K562 (cell line): Measurements from ENCODE around the gene SLC25A44. TPM values are rescaled to one million over a fixed set of nuclear protein-coding genes. Genes with fewer than 3 reads are reported as not detected.
A peak's percentile ranks its signal among the peaks of the same experiment; 100 is the strongest.

Experiments used
- ATAC-seq: fragments of 200-7000 bp; cut with Tn5 transposase; 3 replicates; pipeline ENCODE4 v1.9.1; 2020; ENCODE audit warnings: moderate library complexity
- Bru-seq: library from RNA; stranded (reverse); fragments of 400-500 nt; gene quantifications from one replicate; lab custom pipeline; 2021; lab: Mats Ljungman, UMichigan
- BruChase-seq, 2 experiments: library from RNA; stranded (reverse); fragments of 400-500 nt; gene quantifications; one replicate each; lab custom pipeline; 2021; lab: Mats Ljungman, UMichigan
- BruUV-seq: library from RNA; stranded (reverse); fragments of 400-500 nt; replicated peaks from 2 replicates; lab custom pipeline; 2021; lab: Mats Ljungman, UMichigan
- CTCF ChIA-PET: fragments of 300-600 bp; formaldehyde crosslinking; extraction: SDS; loops from one replicate; lab custom pipeline; 2021; ENCODE audit warnings: low intra/inter-chr PET ratio; lab: Yijun Ruan, JAX
- POLR2A ChIA-PET: fragments of 300-600, 350-650 bp; sonication (Branson Sonifier 250); formaldehyde crosslinking; extraction: SDS; loops from one replicate; lab custom pipeline; 2021; ENCODE audit warnings: antibody characterized with exemption, inconsistent platforms; lab: Yijun Ruan, JAX
- DNase-seq, 4 experiments: peaks; one replicate each; pipeline versions ENCODE4 v3.0.0 to v3.0.0-alpha.2; 2011 to 2018; ENCODE audit warnings: low spot score in 3 of 4, mixed read lengths in 3 of 4; ENCODE audit errors: extremely low read depth in 1 of 4
- FAIRE-seq: peaks from 2 replicates; lab custom pipeline; 2011; peaks lifted over from hg19 to GRCh38; lab: Jason Lieb, UNC
- H2AFZ ChIP-seq: 2 replicates; pipeline ENCODE4 v1.6.0; 2011; ENCODE audit warnings: low read depth, low read length, control low read depth, inconsistent platforms
- H3K27ac ChIP-seq: fragments of 200-600 bp; 3 replicates; pipeline ENCODE4 v1.8.0; 2011; ENCODE audit warnings: low read depth, mild to moderate bottlenecking, control low read depth, inconsistent platforms, low read length, moderate library complexity, mixed read lengths; ENCODE audit errors: extremely low read depth
- H3K27me3 ChIP-seq, 2 experiments: fragments of 300-600 bp in 1 of 2; 2 replicates in 1 of 2; 3 replicates in 1 of 2; pipeline versions ENCODE4 v1.6.0 to v1.8.0; 2011; ENCODE audit warnings: inconsistent platforms in 2 of 2, low read length in 2 of 2, mild to moderate bottlenecking in 1 of 2, mixed read lengths in 1 of 2, moderate library complexity in 1 of 2; ENCODE audit not compliant: control insufficient read depth in 2 of 2, insufficient read depth in 2 of 2
- H3K36me3 ChIP-seq: fragments of 300-600 bp; 3 replicates; pipeline ENCODE4 v1.8.0; 2011; ENCODE audit warnings: mild to moderate bottlenecking, low read length, inconsistent platforms; ENCODE audit not compliant: control insufficient read depth, insufficient read depth
- H3K4me1 ChIP-seq, 2 experiments: fragments of 200-600 bp in 1 of 2; replicated peaks in 1 of 2; 2 replicates in 1 of 2; 3 replicates in 1 of 2; pipeline versions ENCODE4 v1.5.1 to v1.8.0; 2011; ENCODE audit warnings: inconsistent platforms in 2 of 2, low read length in 2 of 2, mild to moderate bottlenecking in 1 of 2, mixed read lengths in 1 of 2, moderate library complexity in 1 of 2; ENCODE audit not compliant: control insufficient read depth in 2 of 2, insufficient read depth in 2 of 2
- H3K4me2 ChIP-seq: 2 replicates; pipeline ENCODE4 v1.6.1; 2011; ENCODE audit warnings: low read length, control low read depth, inconsistent platforms, mixed read lengths; ENCODE audit not compliant: insufficient read depth
- H3K4me3 ChIP-seq: fragments of 200-600 bp; sonication (generic), shearing (Covaris generic); 2 replicates; pipeline ENCODE4 v1.5.1; 2016; ENCODE audit warnings: control low read depth, inconsistent platforms
- H3K79me2 ChIP-seq: fragments of 200-600 bp; 3 replicates; pipeline ENCODE4 v1.8.0; 2011; ENCODE audit warnings: low read length, inconsistent platforms; ENCODE audit not compliant: control insufficient read depth, insufficient read depth
- H3K9ac ChIP-seq, 2 experiments: 2 replicates each; pipeline versions ENCODE4 v1.6.0 to v1.6.1; 2011; ENCODE audit warnings: low read depth in 2 of 2, low read length in 2 of 2, control low read depth in 1 of 2, inconsistent platforms in 1 of 2, mild to moderate bottlenecking in 1 of 2, mixed read lengths in 1 of 2; ENCODE audit not compliant: insufficient read depth in 1 of 2
- H3K9me1 ChIP-seq: one replicate; pipeline ENCODE4 v1.6.0; 2011; ENCODE audit warnings: inconsistent platforms, mild to moderate bottlenecking, low read length, moderate library complexity; ENCODE audit not compliant: control insufficient read depth, insufficient read depth
- H3K9me3 ChIP-seq: replicated peaks from 2 replicates; pipeline ENCODE4 v1.5.1; 2011; ENCODE audit warnings: low read depth, low read length, inconsistent platforms; ENCODE audit not compliant: control insufficient read depth, insufficient read depth
- H4K20me1 ChIP-seq: replicated peaks from 2 replicates; pipeline ENCODE4 v1.6.1; 2011; ENCODE audit warnings: low read length, inconsistent platforms, mixed read lengths; ENCODE audit not compliant: control insufficient read depth, insufficient read depth
- KLF1 ChIP-seq: fragments of 450-650 bp; IDR thresholded peaks from 2 replicates; pipeline ENCODE4 v1.6.1; 2016; ENCODE audit warnings: missing genetic modification characterization, missing compliant biosample characterization
- MEF2D ChIP-seq: conservative IDR thresholded peaks from 2 replicates; pipeline ENCODE4 v1.6.1; 2016; ENCODE audit warnings: low read depth, missing genetic modification characterization, missing compliant biosample characterization
- NONO ChIP-seq, 2 experiments: fragments of 200-400 bp in 1 of 2; fragments of 450-650 bp in 1 of 2; formaldehyde crosslinking in 1 of 2; IDR thresholded peaks; 2 replicates each; pipeline ENCODE4 v1.6.1; 2017; ENCODE audit warnings: low read depth in 2 of 2, mild to moderate bottlenecking in 2 of 2, moderate library complexity in 2 of 2, low read length in 1 of 2
- RAD51 ChIP-seq: fragments of 450-650 bp; IDR thresholded peaks from 2 replicates; pipeline ENCODE4 v1.7.1; 2016; ENCODE audit warnings: low read depth, mild to moderate bottlenecking, borderline replicate concordance
- SMC3 ChIP-seq: conservative IDR thresholded peaks from 2 replicates; pipeline ENCODE4 v1.6.1; 2011; ENCODE audit warnings: low read depth, low read length, improper control_type of control experiment; ENCODE audit not compliant: insufficient read depth
- SREBF1 ChIP-seq: fragments of 150-350 bp; IDR thresholded peaks from 2 replicates; pipeline ENCODE4 v1.6.1; 2014; ENCODE audit warnings: antibody characterized with exemption, low read depth, low read length, borderline replicate concordance
- WGBS: fragments of 100-300 bp; shearing (Covaris generic); methylation state at CpG from one replicate; pipeline ENCODE4 v1.1.6; 2016; ENCODE audit warnings: low coverage, mixed read lengths; ENCODE audit not compliant: insufficient coverage; ENCODE audit errors: missing lambda C conversion rate; 5-methylcytosine and 5-hydroxymethylcytosine counted together
- in situ Hi-C: fragments of 300-500 bp; cut with MboI; formaldehyde crosslinking; loops from 4 replicates; pipeline ENCODE4 v1.15.0; 2018; ENCODE audit warnings: inconsistent platforms, mixed read lengths
- intact Hi-C: fragments of 100-400 bp; cut with micrococcal nuclease; formaldehyde crosslinking; loops from 2 replicates; pipeline ENCODE4 v1.14.2; 2022
- long read RNA-seq, 3 experiments: library from polyadenylated mRNA in 2 of 3; library from RNA in 1 of 3; unstranded in 2 of 3; stranded (forward) in 1 of 3; transcript quantifications; one replicate each; pipeline ENCODE4 v2.0.0, GENCODE V29; 2019 to 2022
- polyA minus RNA-seq, 3 experiments: library from RNA; depleted of rRNA, polyadenylated mRNA; stranded (reverse); fragments of >200 nt; gene quantifications; 2 replicates each; pipeline ENCODE4 v1.2.3, GENCODE V29; 2011
- polyA plus RNA-seq, 8 experiments: library from polyadenylated mRNA; depleted of rRNA in 4 of 8; stranded (reverse) in 5 of 8; unstranded in 3 of 8; fragments of >200 nt; fragmentation: Nextera tagmentation in 2 of 8; fragmentation: Illumina TruSeq in 1 of 8; extraction: Ambion mirVana in 2 of 8; extraction: Trizol in 1 of 8; gene quantifications; 2 replicates each; pipeline versions ENCODE4 v1.2.1 to v1.2.3, GENCODE V29; 2011 to 2014; ENCODE audit warnings: inconsistent platforms in 1 of 8, missing spikeins in 1 of 8
- total RNA-seq, 7 experiments: library from RNA; depleted of rRNA in 6 of 7; stranded (reverse); fragments of >200 nt in 6 of 7; fragmentation: Illumina TruSeq in 2 of 7; extraction: Trizol in 2 of 7; gene quantifications; 2 replicates each; pipeline versions ENCODE4 v1.2.1 to v1.2.3, GENCODE V29; 2011 to 2021; ENCODE audit warnings: low replicate concordance in 1 of 7
- TF ChIP-seq, protein P1 (sequence below), 2 experiments: IDR thresholded peaks in 1 of 2; conservative IDR thresholded peaks in 1 of 2; 2 replicates each; pipeline ENCODE4 v1.6.1; 2016; ENCODE audit warnings: low read depth in 2 of 2, mild to moderate bottlenecking in 1 of 2, missing compliant biosample characterization in 1 of 2, missing genetic modification characterization in 1 of 2, moderate library complexity in 1 of 2
- TF ChIP-seq, protein P2 (sequence below): fragments of 450-650 bp; IDR thresholded peaks from one replicate; pipeline ENCODE4 v1.6.1; 2018; ENCODE audit warnings: mild to moderate bottlenecking, moderate library complexity; ENCODE audit not compliant: partially characterized antibody

SLC25A44 gene, protein sequence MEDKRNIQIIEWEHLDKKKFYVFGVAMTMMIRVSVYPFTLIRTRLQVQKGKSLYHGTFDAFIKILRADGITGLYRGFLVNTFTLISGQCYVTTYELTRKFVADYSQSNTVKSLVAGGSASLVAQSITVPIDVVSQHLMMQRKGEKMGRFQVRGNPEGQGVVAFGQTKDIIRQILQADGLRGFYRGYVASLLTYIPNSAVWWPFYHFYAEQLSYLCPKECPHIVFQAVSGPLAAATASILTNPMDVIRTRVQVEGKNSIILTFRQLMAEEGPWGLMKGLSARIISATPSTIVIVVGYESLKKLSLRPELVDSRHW
- total RNA-seq (2011; cell fraction: chromatin; rRNA removed; ENCODE audit: low replicate concordance): 27.5 and 49.0 TPM in 2 replicates
- 26.7 and 31.0 TPM in 2 replicates for total RNA-seq (2011; cell fraction: nucleolus; rRNA removed)
- total RNA-seq (2011; cell fraction: nucleoplasm; rRNA removed): 35.9 and 47.6 TPM in 2 replicates
- total RNA-seq (2014; rRNA removed) (9.0 and 13.9 TPM in 2 replicates), total RNA-seq (2014; rRNA removed; fragmentation: Illumina TruSeq; extraction: Trizol) (11.9 and 12.2 TPM in 2 replicates), total RNA-seq (2015; rRNA removed; fragmentation: Illumina TruSeq; extraction: Trizol) (12.2 and 12.5 TPM in 2 replicates), total RNA-seq (2021) (12.7 and 16.2 TPM in 2 replicates), polyA plus RNA-seq (2011; rRNA removed) (21.8 and 27.7 TPM in 2 replicates), polyA plus RNA-seq (2014; fragmentation: Illumina TruSeq; extraction: Trizol) (22.8 and 25.2 TPM in 2 replicates), polyA plus RNA-seq (2014; fragmentation: Nextera tagmentation; extraction: Ambion mirVana) (1 to 10 TPM; 4.4 to 7.5 TPM), polyA plus RNA-seq (2014; rRNA removed) (11.2 and 12.8 TPM in 2 replicates), polyA minus RNA-seq (2011; rRNA and poly(A)+ RNA removed) (22.9 and 29.2 TPM in 2 replicates), Bru-seq, nascent RNA (percentile 79 among the genes with signal in this experiment), BruChase-seq, experiment 1, labeled RNA remaining after a 2-hour chase (percentile 86 among the genes with signal in this experiment), BruChase-seq, experiment 2, labeled RNA remaining after a 6-hour chase (percentile 87 among the genes with signal in this experiment)
- 18.8 and 22.8 TPM in 2 replicates for polyA plus RNA-seq (2011; cell fraction: cytosol; rRNA removed)
- 22.5 and 23.8 TPM in 2 replicates for polyA plus RNA-seq (2011; cell fraction: nucleus; rRNA removed)
- 8.6 and 12.8 TPM in 2 replicates for polyA plus RNA-seq (2012)
- polyA minus RNA-seq (2011; cell fraction: cytosol; rRNA and poly(A)+ RNA removed): 9.1 and 11.3 TPM in 2 replicates
- 7.4 and 9.0 TPM in 2 replicates for polyA minus RNA-seq (2011; cell fraction: nucleus; rRNA and poly(A)+ RNA removed)
- long read RNA-seq, experiment 1, partial matches to known transcripts: 24 of 28 reads
- long read RNA-seq, experiment 1, other reads (novel, unspliced or antisense): 1 of 28 reads
- long read RNA-seq, experiment 2, transcript SLC25A44-201 (4 exons, 3,482 nt): major isoform, 9 of 17 reads
- long read RNA-seq, experiment 2, partial matches to known transcripts: 7 of 17 reads
- long read RNA-seq, experiment 2, other reads (novel, unspliced or antisense): 1 of 17 reads
- long read RNA-seq, experiment 3, partial matches to known transcripts: 0 of 4 reads
- long read RNA-seq, experiment 3, other reads (novel, unspliced or antisense): 3 of 4 reads

DNA sequence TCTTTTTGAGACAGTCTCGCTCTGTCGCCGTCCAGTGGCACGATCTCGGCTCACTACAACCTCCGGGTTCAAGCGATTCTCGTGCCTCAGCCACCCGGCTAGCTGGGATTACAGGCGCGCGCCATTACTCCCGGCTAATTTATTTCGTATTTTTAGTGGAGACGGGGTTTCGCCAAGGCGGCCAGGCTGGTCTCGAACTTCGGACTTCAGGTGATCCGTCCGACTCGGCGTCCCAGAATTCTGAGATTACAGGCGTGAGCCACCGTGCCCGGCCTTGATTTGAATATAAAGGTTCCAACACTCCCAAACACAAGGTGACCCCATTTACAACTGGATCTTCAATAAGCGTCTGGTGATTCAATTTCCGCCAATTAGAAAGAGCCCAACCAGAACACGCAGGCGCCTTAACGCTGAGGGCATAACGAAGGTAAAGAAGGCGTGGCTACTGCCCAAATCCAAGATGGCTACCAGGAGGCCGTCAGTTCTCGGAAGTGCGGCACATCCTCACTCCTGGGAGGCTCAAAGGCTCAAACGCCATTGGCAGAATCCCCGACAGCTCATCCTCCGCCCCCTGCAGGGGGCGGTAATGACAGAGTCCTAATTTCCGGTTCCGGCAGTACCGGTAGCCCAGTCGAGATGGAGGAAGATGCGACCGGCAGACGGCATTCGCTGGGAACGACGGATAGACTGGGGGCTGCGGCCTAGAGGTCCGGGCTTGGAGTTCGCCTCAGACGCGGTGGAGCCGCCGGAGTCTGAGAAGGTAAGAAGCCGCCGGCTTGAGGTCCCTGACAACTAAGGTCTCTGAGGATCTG lies at the start of gene SLC25A44:
Gene SLC25A44 (plus strand): TSS at position 617 of the 812 bp plus-strand sequence. CDS start 5,744 bp downstream, outside the sequence.
- Histone ChIP-seq H3K4me1 (peaks cover 6 to 12% of the 10 kb centered on the region in 2 experiments), H3K9ac (peak within 1 kb of the TSS; percentile 82 to 94), H3K9me3 (peaks cover 5% of the 10 kb centered on the region), H3K27me3 (no peaks in the 10 kb centered on the region), H2AFZ (peak within 1 kb of the TSS; percentile 60), H3K27ac (peak within 1 kb of the TSS; percentile 82), H4K20me1 (no peaks in the 10 kb centered on the region), H3K4me3 (peak within 1 kb of the TSS; percentile 71), H3K4me2 (peak within 1 kb of the TSS; percentile 95), H3K79me2 (peaks cover 47% of the 10 kb centered on the region), H3K36me3 (peaks cover 19% of the 10 kb centered on the region), H3K9me1 (no peaks in the 10 kb centered on the region)
- in situ Hi-C loops: no loop called here
- CTCF ChIA-PET: no interaction called here
- intact Hi-C loops: loop anchor here (2.0 to 5.0 kb wide), 2 partner anchors 19 to 46 kb away; partner anchors contain the start of gene PMF1
- POLR2A ChIA-PET: interaction anchor here (0.5 to 2.7 kb wide), 13 partner anchors 12 to 944 kb away, joined by 3 to 23 read pairs (median 4); partner anchors contain the start of gene PMF1
- WGBS: under 1% methylated on average over 58 of the region's 59 CpGs
- peak; percentile 95 to 99 (median 96) for DNase-seq
- peak; percentile 99 for ATAC-seq
- BruUV-seq: no TSS peak
- FAIRE-seq: peak; percentile 100
- TF ChIP-seq, protein P1, sequence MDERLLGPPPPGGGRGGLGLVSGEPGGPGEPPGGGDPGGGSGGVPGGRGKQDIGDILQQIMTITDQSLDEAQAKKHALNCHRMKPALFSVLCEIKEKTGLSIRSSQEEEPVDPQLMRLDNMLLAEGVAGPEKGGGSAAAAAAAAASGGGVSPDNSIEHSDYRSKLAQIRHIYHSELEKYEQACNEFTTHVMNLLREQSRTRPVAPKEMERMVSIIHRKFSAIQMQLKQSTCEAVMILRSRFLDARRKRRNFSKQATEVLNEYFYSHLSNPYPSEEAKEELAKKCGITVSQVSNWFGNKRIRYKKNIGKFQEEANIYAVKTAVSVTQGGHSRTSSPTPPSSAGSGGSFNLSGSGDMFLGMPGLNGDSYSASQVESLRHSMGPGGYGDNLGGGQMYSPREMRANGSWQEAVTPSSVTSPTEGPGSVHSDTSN (CRISPR knock-in tag; IDR thresholded peaks at IDR 0.05; ENCODE audit: low read depth): no peak
- TF ChIP-seq, protein P1 (tag; conservative IDR thresholded peaks at IDR 0.05; ENCODE audit: low read depth): peak; percentile 74
- TF ChIP-seq SMC3 (no peak), MEF2D (tag) (no peak), RAD51 (peak; percentile 37; the same call in 1 of the 2 replicates), KLF1 (peak; percentile 61; the same call in 1 of the 2 replicates), NONO (IDR thresholded peaks at IDR 0.05; ENCODE audit: low read depth in 2 of 2, low read length in 1 of 2) (no peak), SREBF1 (peak; percentile 96)
- TF ChIP-seq, protein P2, sequence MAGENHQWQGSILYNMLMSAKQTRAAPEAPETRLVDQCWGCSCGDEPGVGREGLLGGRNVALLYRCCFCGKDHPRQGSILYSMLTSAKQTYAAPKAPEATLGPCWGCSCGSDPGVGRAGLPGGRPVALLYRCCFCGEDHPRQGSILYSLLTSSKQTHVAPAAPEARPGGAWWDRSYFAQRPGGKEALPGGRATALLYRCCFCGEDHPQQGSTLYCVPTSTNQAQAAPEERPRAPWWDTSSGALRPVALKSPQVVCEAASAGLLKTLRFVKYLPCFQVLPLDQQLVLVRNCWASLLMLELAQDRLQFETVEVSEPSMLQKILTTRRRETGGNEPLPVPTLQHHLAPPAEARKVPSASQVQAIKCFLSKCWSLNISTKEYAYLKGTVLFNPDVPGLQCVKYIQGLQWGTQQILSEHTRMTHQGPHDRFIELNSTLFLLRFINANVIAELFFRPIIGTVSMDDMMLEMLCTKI: no peak
